ENCODE data around the gene PARP3.

- TF ChIP-seq POLR2A (IDR thresholded peaks at IDR 0.05) (no peak), CTCF (IDR thresholded peaks at IDR 0.05) (no peak), EP300 (IDR thresholded peaks at IDR 0.05) (no peak)
Observed at GRCh38 chr3:51957520-51958205, 15.5 kb downstream of the PARP3 start.

Measured in gastroesophageal sphincter (tissue), 3 donors.